NCI-H446 (cell line): ENCODE results near the gene TMIE.

Experiments used
- DNase-seq, 2 experiments: peaks; one replicate each; lab custom pipeline; 2025; lab: John Stamatoyannopoulos, UW

Gene TMIE, protein sequence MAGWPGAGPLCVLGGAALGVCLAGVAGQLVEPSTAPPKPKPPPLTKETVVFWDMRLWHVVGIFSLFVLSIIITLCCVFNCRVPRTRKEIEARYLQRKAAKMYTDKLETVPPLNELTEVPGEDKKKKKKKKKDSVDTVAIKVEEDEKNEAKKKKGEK

DNA sequence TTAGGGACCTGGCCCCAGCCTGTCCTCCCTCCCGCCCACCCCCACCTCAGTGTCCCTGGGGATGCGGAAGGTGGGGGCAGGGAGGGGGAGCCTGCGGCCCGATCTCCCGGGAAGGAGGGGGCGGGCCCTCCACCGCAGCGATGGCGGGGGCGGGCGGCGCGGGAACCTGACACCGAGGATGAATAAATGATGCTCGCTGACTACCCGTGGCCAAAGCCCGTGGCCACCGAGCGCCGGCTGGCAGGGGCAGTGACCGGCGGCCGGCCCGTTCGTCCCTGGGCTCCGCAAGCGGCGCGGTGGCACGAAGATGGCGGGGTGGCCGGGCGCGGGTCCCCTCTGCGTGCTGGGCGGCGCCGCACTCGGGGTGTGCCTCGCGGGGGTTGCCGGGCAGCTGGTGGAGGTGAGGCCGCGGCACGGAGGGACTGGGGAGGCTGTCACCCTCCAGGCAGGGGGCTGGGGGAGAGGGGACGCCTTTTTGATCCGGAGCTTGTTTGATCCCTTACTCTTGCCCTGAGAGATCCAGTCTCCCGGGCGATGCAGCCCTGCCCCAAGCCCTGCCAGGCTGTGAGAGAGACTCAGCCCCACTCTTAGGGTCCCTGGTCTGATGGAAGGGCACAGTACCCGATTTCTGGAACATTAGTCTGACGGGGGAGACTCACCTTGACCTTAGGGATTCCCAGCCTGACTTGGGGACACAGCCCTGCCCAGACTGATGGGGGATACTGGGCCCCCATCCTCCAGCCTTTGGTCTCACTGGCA, at the start of gene TMIE:
TMIE (plus strand) TSS at position 212 of the 759 bp plus-strand sequence; CDS start at position 308, 96 bp downstream.
- no peak for DNase-seq

DNA sequence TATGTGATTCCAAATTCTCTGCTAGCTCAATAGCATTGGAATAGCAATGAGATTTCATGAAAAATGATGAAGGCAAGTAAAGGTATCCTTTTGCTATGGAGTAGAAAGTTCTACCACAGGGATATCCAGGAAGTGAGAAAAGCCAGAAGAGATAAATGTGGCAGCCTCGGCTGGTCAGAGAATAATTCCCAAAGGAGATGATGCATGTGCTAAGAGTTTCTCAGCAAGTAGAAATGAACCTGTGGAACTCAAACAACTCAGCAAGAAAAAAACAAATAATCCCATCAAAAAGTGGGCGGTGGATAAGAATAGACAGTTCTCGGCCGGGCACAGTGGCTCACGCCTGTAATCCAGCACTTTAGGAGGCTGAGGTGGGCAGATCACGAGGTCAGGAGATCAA, 45.9 kb upstream of the TMIE start:
- no peak for DNase-seq

DNA sequence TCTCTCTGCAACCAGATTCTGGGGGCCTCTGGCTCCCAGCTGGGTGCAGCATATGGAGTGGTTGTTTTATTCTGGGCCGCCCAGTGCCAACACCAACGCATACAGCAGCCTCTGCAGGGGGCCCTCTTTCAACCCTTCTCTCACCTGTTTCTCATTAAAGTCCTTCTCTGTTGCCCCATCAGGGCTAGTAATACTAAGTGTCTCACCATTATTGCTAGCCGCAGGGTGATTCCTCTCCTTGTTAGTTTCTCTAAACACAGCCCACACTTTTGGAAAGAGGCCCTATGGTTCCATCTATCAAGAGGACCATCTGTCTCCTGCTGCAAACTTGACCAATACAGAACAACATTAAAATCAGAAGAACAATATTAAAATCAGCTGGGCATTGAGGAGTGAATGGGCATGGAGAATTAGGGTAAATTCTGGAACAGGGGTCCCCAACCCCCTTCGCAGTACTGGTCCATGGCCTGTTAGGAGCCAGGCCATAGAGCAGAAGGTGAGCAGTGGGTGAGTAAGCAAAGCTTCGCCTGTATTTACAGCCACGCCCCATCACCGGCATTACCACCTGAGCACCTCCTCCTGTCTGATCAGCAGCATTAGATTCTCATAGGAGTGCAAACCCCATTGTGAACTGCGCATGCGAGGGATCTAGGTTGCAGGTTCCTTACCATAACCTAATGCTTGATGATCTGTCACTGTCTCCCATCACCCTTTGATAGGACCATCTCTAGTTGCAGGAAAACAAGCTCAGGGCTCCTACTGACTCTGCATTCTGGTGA, 44.2 kb upstream of the TMIE start:
- no peak for DNase-seq

DNA sequence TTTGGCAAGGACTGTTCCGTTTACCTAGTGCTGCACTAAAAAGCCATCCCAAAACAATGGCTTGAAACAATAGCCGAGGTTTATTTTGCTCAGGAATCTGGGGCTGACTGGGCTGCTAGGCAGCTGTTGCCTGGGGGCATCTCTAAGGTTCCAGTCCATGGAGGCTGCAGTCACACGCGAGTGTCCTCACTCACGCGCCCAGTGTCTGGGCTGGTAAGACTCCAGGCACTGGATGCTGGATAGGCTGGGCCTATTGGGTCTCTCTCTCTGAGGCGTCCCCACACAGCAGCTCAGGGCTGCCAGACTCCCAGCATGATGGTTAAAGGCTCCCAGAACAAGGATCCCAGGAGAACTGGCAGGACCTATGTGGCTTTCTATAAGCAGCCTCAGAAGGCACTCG, 41.9 kb upstream of the TMIE start:
- no peak for DNase-seq

DNA sequence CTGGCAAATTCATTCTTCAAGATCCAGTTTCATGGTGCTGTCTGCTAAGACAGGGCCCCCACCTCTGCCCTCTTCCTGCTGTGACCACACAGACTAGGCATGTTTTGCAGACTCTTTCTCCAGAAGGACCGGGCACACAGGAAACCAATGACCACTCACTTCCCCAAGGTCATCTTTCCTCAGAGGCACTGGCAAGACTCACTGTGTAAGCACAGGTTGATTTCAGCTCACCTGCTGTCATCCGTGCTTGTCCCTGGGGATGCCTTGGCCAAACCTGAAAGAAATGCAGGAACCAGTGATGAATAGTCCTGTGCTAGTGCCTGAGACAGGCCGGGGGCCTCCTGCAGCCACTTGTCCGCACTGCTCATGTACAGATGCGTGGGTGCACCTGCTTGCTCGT, 41.2 kb upstream of the TMIE start:
- no peak for DNase-seq

DNA sequence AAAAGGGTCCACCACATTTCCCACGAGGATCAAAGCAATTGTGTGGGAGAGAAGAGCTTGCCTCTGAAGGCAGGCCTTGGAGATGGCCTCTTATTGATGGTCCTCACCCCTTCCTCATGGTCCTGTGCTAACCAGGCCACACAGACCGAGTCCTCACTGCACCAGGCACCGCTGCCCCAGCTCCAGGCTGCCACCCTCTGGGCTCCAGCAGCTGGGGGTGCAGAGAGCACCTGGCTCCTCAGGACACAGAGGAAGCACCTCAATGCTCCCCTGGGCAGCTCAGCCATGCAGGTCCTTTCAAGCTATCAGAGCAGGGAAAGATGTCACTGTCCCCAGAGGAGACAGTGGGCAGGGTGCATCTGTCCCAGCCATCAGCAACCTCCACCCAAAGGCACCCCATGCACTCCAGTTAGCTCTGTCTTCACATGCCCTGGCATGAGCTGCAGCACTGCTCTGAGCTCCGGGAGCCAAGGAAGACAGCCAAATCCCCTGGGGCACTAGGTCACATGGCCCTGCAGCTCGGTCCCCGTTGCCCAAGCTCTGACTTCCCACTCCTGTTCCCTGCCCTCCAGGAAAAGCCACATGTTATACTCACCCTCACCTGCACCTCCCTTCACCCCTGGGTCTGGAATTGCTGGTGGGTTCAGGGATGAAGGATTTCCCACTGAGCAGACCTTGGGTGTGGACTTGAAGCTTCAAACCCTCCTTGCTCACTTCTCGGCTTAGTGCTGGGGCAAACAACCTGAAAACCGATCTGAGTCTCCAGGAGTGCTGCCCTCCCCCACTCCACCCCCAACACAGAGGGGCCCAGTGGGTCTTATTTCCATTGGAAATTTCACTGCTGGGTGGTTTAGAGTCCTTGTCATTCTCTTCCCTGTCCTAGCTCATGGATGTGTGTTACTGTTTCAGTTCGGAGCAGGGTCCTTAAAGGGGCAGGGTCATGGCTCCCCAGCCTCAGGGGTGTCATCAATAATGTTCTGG, 40.4 kb upstream of the TMIE start:
- DNase-seq: no peak

DNA sequence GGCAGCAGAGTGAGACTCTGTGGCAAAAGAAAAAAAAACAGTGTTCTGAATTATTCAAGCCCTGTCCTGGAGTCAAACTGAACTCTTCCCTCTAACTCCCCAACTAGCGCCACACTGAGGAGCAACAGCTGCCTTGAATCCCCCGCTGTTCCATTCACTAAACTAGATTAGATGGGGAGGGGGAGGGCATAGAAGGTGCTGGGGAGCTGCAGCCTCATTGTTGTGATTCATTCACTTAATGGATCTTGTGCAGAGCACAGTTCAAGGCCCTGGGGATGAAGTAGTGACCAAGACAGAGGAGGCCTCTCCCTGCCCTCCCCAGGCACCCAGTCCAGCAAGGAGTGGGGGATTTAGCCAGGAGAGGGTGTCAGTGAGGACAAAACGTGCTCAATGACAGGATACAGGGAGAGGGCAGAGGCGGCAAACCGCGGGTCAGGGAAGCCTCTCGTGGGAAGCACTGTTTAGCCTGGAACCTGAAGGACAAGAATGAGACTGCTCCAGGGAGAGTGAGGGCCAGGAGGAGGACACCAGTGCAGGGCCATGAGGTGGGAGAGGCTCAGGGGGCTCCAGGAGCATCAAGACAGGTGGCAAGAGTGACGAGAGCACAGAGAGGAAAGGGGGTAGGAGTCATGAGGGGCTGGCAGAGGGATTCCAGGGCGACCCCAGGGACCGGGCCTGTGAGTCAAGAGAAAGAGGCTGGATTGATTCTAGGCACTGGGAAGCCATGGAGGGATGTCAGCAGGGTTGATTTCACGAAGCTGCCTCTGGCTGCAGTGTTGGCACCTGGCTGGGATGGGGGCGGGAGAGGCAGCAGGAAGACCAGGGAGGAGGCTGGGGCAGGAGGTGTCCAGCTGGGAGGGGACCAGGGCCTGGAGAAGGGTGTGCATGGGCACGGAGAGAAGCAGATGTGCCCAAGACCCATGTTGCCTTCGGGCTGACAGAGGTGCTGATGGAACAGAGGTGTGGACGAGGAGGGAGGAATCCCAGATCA, 39.1 kb upstream of the TMIE start:
- DNase-seq: no peak

DNA sequence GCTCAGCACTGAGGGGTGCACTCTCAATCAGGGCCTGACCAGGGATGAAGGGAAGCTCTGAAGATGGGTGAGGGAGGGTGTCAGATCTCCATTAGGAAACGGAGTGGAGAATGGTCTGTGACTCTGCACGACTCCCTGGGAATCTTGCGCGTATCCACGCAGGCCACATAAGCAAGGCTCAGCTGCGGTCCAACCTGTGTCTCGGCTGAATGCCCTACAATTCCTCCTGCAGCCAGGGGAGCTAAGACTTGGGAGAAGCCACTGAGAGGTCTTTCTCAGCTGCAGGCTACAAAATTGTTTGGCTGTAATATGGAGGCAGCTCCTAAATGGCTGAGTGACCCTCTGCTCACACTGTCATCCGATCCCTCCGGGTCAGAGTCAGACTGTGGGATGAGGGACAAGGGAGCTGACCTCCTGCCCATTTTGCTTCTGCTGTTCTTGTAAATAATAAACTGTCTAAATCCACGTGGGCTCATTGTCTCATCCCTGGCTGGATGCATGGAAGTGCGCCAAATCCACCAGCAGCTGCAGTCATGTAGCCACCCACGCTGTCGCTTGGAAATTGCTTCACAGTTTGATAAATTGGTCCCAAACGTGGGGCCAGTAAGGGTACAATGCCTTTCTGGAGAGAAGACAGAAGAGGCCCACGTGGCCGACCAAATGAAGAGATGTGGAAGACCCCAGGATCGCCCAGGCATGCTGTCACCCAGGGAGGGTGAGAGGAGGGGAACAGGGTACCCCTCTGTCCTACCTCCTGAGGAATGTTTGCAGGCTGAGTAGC, 38.2 kb upstream of the TMIE start:
- no peak for DNase-seq

DNA sequence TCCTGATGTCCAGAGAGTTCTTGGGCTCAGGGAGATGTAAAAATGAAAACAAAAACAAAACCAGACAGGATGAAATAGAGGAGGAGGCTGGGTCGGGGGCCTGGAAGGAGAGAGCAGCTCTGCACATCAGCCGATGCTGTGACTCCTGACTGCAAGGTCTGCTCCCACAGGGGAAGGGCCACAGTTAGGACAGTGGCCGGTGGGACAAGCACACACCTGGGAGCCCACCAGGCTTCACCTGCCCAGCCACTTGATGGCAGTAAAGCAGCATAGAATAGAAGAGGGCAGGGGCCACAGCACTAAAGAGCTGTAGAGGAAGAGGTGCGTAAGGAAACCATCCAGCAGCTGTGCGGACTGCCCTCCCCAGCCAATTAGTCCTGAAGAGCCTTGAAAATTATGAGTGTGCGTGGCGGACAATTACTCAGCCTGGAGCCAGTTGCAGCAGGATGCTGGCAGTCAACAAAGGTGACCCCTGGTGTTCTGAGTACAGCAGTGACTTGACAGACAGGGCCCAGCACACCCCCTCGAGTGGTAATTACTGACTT, 37.5 kb upstream of the TMIE start:
- DNase-seq: no peak

DNA sequence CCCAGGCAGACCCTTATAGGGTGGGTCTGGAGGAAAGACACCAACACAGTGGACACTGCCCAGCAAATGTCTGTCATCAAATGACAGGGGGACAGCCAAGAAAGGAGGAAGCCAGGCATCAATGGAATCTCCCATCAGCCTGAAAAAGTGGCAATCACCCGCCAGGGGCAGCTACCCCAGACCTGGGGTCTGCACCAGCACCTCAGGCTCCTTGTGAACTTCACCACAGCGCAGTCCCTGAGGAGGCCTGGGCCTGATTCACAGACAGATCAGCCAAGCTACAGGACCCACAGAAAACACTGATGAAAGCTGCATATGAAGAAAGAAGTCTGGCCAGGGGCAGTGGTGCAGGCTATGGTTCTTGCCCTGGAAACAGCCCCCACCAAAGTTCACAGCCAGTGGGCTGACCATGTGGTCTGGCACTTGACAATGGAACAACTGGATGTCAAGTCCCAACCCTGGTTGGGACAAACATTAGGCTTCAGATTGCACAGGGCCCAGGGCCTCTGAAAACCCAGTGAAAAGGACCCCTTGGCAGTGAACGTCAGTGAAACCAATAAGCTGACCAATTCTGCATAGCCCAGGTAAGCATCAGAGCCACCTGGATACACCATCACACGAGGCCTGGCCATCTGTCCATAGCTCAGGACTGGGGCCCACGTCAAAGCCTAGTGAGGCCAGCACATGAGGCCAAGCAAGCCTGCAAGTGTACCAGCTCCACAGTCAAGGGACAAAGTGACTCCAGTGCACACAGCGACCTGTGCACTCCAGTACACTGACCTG, 36.8 kb upstream of the TMIE start:
- DNase-seq: no peak

DNA sequence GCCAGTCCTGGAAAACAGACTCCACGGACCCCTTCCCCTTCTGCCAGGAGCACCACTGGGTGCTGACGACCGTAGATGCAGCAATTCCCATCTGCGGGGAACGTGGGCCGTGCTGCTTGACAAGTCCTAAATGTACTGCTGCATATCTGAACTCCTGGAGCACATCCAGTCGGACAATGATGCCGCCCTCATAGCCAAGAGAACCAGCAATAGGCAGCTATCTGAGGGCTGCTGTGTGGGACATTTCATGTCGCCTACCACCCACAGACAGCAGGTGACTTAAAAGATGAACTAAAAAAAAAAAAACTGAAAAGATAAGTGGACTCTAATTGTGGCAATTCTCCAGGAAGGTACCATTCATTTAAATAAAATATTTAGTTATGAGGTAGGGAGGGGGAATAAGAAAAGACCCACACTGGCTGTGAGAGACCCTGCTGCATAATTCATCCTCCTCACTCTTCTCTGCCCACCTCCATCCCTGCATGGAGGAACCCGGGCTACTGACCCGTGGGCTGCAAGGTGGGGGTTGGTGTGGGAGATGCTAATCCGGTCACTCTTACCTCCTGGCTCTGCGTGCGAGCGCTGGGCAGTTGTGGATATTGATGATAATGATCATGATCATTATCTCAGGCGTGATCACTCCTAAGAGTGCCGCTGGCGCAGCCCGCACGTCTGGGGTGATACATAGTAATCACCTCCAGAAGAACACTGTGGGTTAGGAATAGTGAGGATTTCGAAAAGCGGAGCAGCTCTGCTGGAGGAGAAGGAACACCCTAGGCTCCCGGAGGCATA, 36.0 kb upstream of the TMIE start:
- DNase-seq: no peak

DNA sequence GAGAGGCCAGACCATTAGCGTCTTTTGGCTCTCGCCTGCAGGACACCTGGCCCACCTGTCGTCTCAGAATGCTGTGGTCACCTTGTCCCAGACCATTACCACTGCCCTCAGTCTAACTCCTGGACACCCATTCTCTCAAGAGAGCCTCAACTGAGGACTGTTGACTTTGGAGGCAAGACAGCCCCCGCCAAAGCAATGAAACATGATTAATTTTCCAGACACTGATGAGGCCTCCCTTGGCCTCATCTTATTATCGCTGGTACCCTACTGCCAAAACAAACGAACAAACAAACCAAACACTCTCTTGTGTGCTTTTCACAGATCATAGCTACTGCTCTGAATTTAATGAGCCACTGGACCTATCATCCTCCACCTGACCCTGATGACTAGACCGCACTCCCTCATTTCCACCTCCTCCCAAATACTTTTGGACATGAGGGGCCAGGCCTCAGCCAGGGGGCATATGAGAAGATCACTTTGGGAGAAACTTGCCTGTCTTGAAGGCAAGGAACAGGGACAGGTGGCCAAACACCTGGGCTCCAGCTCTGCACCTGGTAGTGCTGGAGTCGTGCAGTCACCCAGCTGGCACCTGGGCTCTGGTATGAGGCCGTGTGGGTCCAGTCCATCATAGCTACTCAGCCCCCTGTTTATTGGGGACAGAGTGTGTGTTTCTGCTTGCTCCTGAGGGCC, 35.3 kb upstream of the TMIE start:
- DNase-seq: no peak

DNA sequence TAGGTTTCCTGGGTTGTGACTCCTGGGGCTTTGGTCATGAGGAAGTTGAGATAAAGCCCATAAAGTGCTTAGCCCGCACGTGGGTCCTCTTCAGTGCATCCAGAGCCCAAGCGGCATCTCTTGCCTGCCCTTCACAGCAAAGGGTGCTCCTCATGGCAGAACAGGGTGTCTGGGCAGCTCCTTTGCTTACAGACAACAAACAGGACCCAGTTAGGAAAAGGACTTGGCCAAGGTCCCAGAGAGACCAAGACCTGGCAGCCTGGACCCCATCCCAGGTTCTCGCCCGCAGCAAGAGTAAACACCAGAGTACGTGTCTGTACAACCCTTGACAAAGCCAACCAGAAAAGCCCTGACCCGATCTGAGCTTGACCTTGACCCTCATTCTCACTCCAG, 34.7 kb upstream of the TMIE start:
- DNase-seq: no peak

DNA sequence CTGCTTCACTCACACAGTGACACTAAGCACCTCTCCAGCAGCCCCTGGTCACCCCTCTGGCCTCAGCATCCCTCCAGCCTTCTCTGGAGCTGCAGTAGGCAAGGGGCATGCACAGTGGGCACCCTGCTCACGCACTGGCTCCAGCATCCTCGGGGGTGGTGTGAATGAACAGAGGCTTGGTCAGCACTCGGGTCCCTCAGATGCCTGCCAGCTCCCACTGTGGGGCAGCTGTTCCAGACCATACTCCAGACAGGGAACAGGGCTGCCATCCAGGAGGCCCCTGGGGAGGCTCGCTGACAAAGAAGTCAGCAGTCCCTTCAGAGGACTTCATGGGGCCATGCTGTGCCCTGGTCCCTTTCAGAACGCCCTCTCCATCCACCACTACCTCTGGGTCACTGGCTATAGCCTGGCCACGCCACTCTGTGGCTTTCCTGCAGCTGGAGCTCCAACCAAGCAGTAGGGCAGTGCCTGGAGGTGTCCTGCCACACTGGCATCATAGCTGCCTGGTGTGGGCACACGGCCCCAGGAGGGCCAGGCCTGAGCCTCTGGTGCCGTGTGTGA, 34.1 kb upstream of the TMIE start:
- DNase-seq: no peak

DNA sequence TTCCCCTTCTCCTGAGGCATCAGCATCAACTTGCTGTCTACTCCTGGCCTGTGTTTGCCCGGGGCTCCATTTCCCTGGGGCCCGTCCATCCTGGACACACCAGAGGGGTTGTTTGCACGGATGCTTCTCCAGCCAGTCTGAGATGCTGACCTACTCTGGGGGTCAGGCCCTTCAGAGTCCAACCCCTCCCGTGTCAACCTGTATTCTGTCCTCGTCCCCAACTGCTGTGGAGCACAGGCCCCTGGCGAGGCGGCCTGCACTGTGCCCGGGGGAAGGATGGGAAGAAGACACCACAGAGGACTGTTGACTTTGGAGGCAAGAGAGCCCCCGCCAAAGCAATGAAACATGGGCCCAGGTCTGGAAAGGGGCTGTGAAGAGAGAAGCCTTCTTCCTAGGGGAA, 33.5 kb upstream of the TMIE start:
- no peak for DNase-seq

DNA sequence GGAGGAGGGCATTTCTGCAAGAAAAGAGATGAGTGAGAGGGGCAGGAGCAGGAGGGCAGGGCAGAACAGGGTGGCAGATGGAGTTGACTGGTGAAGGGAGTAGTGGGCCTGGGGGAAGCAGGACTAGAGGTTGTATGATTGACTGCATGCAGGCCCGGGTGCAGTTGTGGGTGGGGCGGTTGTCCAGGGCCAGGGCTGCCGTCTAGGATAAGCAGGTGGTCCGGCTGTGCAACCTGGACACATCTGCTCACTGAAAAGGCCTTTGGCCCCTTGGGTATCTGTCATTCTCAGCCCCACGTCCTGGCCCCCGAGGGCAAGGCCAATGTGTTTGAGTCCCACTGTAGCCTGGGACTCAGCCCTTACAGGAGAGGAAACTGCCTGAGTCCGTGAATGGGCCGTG, 33.1 kb upstream of the TMIE start:
- no peak for DNase-seq

DNA sequence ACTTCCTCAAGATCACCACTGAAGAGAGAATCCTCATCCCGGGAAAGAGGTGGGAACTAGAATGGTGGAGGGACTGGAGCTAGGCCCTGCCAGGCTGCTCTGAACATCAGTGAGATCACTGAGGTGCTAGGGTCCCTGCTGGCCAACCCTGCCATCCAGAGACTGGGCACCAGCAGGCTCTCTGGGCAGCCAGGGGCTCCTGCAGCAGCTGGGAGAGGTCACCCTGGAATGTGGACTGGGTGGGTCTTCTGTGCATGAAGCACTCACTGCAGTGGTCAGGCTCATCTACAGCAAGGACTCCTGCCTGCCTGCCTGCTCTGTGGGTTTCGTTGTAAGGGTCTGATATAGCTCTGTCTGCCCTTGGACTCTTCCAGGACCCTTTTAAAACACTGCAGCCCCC, 32.6 kb upstream of the TMIE start:
- no peak for DNase-seq
